GM12872 (cell line): ENCODE measurements around the gene PRKCA.

Source experiments
- TF ChIP-seq, protein P1 (sequence below): IDR thresholded peaks from 3 replicates; pipeline ENCODE4 v1.5.1; 2011; ENCODE audit warnings: low read depth, mild to moderate bottlenecking, low read length, moderate library complexity; ENCODE audit not compliant: insufficient read depth

The PRKCA gene

DNA sequence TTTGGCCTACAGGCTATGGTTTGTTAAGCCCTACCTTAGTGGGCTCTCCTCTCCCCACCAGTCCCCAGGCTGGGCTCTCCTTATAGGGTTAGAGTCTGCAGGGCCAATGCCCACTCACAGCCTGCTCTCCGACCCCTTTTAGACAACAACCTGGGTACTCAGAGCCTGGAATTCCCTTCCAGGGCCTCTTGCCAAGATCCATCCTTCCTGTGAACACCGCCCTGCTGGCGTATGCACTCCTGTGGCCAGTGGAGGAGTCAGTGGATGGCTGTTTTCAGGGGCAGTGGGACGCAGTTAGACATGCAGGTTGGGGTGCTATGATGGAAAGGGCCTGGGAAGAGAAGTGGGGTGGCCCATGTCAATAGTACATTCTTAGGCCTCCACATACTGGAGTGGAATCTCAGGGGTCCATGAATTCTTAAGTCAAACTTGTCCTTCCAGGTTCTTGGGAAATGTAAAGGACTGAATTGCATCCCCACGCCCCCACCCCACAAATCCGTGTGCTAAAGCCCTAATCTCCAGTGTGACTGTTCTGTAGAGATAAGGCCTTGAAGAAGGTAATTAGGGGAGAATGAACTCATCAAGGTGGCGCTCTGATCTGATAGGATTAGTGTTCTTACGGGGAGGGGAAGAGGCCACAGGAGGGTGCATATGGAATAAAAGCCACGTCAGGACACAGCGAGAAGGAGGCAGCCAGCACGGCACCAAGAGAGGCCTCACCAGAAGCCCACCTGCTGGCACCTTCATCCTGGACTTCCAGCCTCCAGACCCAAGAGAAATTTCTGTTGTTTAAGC lies 450.9 kb downstream of the PRKCA start:
- TF ChIP-seq, protein P1, sequence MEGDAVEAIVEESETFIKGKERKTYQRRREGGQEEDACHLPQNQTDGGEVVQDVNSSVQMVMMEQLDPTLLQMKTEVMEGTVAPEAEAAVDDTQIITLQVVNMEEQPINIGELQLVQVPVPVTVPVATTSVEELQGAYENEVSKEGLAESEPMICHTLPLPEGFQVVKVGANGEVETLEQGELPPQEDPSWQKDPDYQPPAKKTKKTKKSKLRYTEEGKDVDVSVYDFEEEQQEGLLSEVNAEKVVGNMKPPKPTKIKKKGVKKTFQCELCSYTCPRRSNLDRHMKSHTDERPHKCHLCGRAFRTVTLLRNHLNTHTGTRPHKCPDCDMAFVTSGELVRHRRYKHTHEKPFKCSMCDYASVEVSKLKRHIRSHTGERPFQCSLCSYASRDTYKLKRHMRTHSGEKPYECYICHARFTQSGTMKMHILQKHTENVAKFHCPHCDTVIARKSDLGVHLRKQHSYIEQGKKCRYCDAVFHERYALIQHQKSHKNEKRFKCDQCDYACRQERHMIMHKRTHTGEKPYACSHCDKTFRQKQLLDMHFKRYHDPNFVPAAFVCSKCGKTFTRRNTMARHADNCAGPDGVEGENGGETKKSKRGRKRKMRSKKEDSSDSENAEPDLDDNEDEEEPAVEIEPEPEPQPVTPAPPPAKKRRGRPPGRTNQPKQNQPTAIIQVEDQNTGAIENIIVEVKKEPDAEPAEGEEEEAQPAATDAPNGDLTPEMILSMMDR = no peak

DNA sequence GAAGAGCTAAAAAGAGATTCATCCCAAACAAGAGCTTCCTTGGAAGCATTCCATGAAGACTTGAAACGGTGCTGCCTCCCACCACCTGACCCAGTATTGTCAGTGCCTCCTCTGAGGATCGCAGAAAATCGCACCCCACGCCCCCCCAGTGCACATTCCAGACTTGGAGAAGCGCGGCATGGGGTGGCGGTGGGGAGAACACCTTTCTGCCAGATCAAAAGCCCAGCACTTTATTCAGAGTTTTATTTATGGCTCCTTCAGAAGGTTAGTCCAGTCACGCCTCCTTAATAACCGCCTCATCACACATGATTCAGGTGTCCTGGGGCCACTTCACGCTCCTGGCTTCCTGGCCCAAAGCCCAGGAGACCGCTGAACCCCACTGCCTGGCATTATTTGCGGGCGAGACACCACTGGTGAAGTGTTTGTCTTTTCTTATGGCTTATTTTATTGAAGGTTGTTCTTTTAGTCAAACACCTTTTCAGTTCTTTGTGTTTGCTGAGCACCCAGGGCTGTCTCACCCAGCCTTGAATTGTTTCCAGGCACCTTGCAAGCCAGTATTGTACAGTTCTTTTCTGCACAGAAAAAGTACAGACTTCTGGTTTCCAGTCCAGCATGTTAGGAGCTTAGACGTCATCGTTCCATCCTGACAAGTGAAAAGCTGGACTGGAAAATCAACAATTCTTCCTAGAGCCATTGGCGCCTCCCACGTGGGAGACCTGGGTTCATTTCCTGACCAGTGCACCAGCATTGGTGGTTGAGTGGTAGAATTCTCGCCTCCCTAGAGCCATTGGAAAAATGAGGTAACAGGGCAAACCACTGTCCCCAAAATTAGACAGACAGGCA lies 452.9 kb downstream of the PRKCA start:
- TF ChIP-seq, protein P1 = no peak

DNA sequence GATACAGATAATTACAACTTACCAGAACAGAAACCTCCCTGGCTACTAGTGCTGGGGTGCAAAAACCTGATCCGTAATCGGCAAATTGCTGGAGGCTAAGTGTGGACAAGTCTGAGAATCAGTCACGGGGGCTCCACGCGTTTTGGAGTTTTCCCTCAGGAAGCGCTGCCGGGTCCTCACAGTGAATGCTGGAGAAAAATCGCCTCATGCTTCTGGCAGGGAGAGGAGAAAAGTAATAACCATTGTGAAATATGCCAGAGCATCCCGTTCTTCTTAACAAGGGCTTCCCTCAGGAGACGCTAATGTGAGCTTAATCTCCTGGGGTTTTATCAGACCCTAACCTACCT lies 453.5 kb downstream of the PRKCA start:
- TF ChIP-seq, protein P1 = no peak

DNA sequence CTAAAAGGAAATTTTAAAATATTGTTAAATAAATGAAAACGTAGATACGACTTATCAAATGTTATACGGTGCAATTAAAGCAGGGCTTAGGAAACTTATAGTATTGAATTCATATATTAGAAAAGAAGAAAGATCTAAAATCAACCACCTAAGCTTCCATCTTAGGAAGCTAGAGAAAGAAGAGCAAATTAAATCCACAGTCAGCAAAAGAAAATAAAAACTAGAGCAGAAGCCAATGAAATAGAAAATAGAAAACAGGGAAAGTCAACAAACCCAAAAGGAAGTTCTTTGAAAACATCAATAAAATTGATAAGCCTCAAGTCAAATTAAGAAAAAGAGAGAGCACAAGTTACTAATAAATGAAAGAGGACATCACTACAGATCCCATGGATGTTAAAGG lies 457.9 kb downstream of the PRKCA start:
- TF ChIP-seq, protein P1 = no peak

DNA sequence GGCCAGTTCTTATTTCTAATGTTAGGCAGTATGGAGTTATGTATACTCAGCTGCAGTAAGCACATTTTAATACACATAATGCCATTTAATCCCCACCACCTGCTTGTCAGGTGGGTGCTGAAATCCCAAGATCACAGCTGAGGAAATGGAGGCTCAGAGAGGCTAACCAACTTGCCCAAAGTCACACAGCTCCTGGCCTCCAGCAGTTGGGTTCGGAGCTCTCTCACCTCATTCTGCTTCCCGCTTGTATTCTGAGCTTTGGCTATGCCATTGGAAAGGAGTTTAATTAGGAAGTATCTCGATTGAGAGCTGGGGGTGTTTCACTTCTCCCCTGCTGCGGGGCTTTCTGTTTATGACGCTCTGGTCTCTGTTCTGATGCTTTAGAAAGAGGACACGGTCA lies 459.9 kb downstream of the PRKCA start:
- TF ChIP-seq, protein P1 = no peak

DNA sequence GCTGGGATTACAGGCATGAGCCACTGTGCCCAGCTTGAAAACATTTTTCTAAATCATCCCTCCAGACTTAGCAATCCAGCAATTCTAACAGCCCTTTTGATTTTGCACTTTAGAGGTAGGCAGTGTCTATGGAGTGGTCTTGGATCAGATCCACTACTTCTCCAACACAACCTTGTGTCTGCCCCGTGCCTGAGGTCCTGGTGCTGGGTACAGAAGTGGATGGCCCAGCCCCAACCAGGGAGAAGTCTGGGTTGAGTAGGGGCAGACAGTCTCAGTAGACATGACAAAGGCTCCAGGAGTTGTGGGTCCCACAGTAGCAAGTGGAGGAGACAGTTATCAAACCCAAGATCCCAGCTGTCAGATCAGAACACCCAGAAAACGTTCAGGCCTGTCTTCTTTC lies 460.6 kb downstream of the PRKCA start:
- TF ChIP-seq, protein P1 = no peak

DNA sequence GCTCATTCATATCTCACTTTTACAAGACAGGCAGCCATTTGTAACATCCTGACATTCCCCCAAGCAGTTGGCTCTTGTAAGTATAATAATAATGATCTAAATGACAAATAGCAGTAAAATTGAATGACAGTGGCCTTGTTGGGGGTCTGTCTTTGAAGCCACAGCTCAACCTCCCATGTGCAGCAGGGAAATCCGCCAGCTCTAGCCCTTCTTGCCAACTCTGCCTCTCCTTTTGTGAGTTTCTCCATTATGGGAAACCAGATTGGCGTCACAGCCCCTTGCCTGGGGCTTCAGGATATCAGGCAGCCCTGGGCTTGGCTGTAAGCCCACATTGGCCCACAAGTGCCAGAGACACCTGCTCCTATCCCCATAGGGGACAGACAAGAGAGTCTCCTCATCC lies 462.1 kb downstream of the PRKCA start:
- TF ChIP-seq, protein P1 = no peak
